Activated CD8-positive, alpha-beta memory T cell treated with anti-CD3 and anti-CD28 coated beads, Interleukin-2, amount 50 U/mL, for 48 hours (primary cell): ENCODE data around the gene TBL3.
"Not testable (repeated sequence)": the region's sequence is repeated elsewhere in the genome, so short reads cannot be mapped to it uniquely, and the experiment has no call there.

ENCODE experiments used
- DNase-seq: peaks from one replicate; pipeline ENCODE4 v3.0.0-alpha.2; 2020

The TBL3 gene

GRCh38 chr16:1971796-1972489, at the start of gene TBL3:
TSS of gene TBL3 (plus strand) at chr16:1972053. CDS start at chr16:1972165, 112 bp downstream.
- peak; percentile 100 for DNase-seq

- no peak for DNase-seq
These were observed 49.5 kb upstream of the TBL3 start for GRCh38 chr16:1922357-1922756.

- no peak for DNase-seq
These were observed 48.4 kb upstream of the TBL3 start for GRCh38 chr16:1923299-1924034.

GRCh38 chr16:1924095-1924494, 47.8 kb upstream of the TBL3 start:
- DNase-seq = no peak

GRCh38 chr16:1926271-1926670, 45.6 kb upstream of the TBL3 start:
- no peak for DNase-seq

- no peak for DNase-seq
These were observed 42.7 kb upstream of the TBL3 start for GRCh38 chr16:1929105-1929504.

GRCh38 chr16:1929578-1930337, 42.1 kb upstream of the TBL3 start:
- peak; percentile 99 for DNase-seq

- DNase-seq = no peak
These were observed 41.5 kb upstream of the TBL3 start for GRCh38 chr16:1930338-1930720.

- no peak for DNase-seq
These were observed 39.5 kb upstream of the TBL3 start for GRCh38 chr16:1932050-1933028.

GRCh38 chr16:1933097-1933661, 38.7 kb upstream of the TBL3 start:
- DNase-seq = no peak

- DNase-seq = no peak
These were observed 34.8 kb upstream of the TBL3 start for GRCh38 chr16:1936945-1937479.

GRCh38 chr16:1938316-1938715, 33.5 kb upstream of the TBL3 start:
- no peak for DNase-seq

GRCh38 chr16:1938910-1939309, 32.9 kb upstream of the TBL3 start:
- no peak for DNase-seq

GRCh38 chr16:1939833-1940232, 32.0 kb upstream of the TBL3 start:
- DNase-seq = not testable (repeated sequence)

- DNase-seq = no peak
These were observed 31.3 kb upstream of the TBL3 start for GRCh38 chr16:1940273-1941161.

GRCh38 chr16:1941162-1942046, 30.4 kb upstream of the TBL3 start:
- no peak for DNase-seq

GRCh38 chr16:1942047-1942809, 29.6 kb upstream of the TBL3 start:
- no peak for DNase-seq

- DNase-seq = peak; percentile 99
These were observed 28.8 kb upstream of the TBL3 start, which contains the start of gene MSRB1 for GRCh38 chr16:1942810-1943726. TSS of gene MSRB1 (minus strand) at chr16:1943199. CDS start at chr16:1943156, 43 bp downstream.
